OCI-LY1 (cell line): ENCODE data around the gene ZNF800.

Experiments
- EZH2 ChIP-seq: fragments of 200-600 bp; sonication (generic), shearing (Covaris generic); IDR thresholded peaks from 2 replicates; pipeline ENCODE4 v1.8.0; 2017; ENCODE audit warnings: borderline replicate concordance, mixed run types, mild to moderate bottlenecking, antibody characterized with exemption, low read length, moderate library complexity, mixed read lengths
- TF ChIP-seq, protein P1 (sequence below): fragments of 200-600 bp; sonication (generic), shearing (Covaris generic); IDR thresholded peaks from 2 replicates; pipeline ENCODE4 v1.5.1; 2017; ENCODE audit warnings: mild to moderate bottlenecking, antibody characterized with exemption, low read length, moderate library complexity, mixed read lengths

DNA sequence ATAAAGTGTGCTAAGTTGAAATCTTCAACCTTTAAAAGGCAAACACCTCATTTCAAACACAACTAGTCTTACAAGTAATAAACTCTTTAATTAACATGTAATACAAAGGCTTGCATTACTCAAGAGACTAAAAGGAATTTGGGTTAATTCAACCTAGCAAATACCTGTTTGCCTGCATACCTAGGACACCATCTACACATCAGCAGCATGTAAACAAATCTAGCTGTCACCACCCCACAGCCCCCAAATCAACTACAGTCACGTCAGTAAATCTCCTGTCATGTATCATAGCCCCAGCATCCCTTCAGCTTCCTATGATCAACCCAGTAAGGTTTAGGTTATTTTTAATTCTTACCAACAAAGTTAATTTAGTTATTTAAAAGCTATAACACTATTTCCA is 33.5 kb downstream of the ZNF800 start:
- TF ChIP-seq, protein P1, sequence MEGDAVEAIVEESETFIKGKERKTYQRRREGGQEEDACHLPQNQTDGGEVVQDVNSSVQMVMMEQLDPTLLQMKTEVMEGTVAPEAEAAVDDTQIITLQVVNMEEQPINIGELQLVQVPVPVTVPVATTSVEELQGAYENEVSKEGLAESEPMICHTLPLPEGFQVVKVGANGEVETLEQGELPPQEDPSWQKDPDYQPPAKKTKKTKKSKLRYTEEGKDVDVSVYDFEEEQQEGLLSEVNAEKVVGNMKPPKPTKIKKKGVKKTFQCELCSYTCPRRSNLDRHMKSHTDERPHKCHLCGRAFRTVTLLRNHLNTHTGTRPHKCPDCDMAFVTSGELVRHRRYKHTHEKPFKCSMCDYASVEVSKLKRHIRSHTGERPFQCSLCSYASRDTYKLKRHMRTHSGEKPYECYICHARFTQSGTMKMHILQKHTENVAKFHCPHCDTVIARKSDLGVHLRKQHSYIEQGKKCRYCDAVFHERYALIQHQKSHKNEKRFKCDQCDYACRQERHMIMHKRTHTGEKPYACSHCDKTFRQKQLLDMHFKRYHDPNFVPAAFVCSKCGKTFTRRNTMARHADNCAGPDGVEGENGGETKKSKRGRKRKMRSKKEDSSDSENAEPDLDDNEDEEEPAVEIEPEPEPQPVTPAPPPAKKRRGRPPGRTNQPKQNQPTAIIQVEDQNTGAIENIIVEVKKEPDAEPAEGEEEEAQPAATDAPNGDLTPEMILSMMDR = no peak
- no peak for TF ChIP-seq EZH2
